HUES64 (cell line): ENCODE measurements around the gene FITM1.

Experiments
- H3K27ac ChIP-seq: 2 replicates; pipeline ENCODE4 v1.7.0; 2013; ENCODE audit warnings: low read depth, low read length, inconsistent platforms
- H3K27me3 ChIP-seq: 2 replicates; pipeline ENCODE4 v1.6.1; 2013; ENCODE audit warnings: mild to moderate bottlenecking, low read length; ENCODE audit not compliant: insufficient read depth
- H3K36me3 ChIP-seq: 2 replicates; pipeline ENCODE4 v1.6.1; 2013; ENCODE audit warnings: mild to moderate bottlenecking, low read length; ENCODE audit not compliant: insufficient read depth
- H3K4me1 ChIP-seq: 2 replicates; pipeline ENCODE4 v1.6.1; 2013; ENCODE audit warnings: mild to moderate bottlenecking, low read length, moderate library complexity; ENCODE audit not compliant: insufficient read depth
- H3K4me3 ChIP-seq: 2 replicates; pipeline ENCODE4 v1.5.1; 2013; ENCODE audit warnings: mild to moderate bottlenecking, low read length, moderate library complexity
- H3K9ac ChIP-seq: 2 replicates; pipeline ENCODE4 v1.6.1; 2013; ENCODE audit warnings: mild to moderate bottlenecking, low read depth, low read length
- H3K9me3 ChIP-seq: 2 replicates; pipeline ENCODE4 v1.6.1; 2013; ENCODE audit warnings: low read depth, low read length; ENCODE audit not compliant: insufficient read depth
- WGBS: fragments of 150-250, 120-280 bp; methylation state at CpG from one replicate; pipeline ENCODE4 v1.1.7; 2013; ENCODE audit warnings: missing lambda C conversion rate; 5-methylcytosine and 5-hydroxymethylcytosine counted together

Gene FITM1

DNA sequence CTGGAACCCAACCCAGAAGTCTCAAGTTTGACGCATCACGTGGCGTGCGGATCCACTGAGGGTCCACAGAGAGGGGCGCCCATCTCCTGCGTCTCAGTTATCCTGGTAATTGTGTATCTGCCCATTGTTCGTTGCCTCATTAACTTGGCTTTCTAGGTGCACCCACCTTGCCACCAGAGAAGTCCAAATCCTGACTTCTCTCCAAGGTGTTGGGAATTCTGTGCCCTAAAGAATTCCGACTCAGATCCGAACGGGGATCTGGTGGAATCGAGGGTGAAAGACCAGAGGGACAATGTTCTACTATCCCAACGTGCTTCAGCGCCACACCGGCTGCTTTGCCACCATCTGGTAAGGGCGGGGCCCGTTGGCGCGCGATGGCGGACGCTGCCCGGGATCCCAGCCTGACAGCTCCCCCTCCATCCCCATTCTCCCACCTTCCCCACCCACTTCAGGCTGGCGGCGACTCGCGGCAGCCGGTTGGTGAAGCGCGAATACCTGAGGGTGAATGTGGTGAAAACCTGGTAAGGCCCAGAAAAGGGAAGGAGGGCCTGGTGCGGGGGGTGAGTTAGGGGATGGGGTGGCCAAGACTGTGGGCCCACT, 41.9 kb downstream of the FITM1 start:
- Histone ChIP-seq H3K9me3 (no peaks in the 10 kb centered on the region), H3K9ac (no peak overlapping the region; the same call in 1 of the 2 replicates), H3K36me3 (peaks cover 18% of the 10 kb centered on the region), H3K27me3 (no peaks in the 10 kb centered on the region), H3K4me3 (peak overlapping the region; percentile 70), H3K4me1 (no peaks in the 10 kb centered on the region), H3K27ac (no peak overlapping the region)
- 81% methylated on average over 30 of the region's 30 CpGs for WGBS

DNA sequence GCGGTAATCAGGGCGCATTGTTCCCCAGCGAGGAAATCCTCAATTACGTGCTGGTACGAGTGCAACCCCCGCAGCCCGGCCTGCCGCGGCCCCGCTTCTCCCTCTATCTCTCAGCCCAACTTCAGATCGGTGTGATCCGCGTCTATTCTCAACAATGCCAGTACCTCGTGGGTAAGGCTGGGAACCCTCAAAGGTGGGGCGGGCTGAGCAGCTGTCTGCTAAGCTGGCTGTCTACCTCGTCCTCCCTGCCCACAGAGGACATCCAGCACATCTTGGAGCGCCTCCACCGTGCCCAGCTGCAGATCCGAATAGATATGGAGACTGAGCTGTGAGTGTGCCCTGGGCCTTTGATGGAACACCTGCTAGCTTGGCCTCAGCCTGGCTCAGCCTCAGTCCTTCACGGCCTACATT, 42.4 kb downstream of the FITM1 start:
- Histone ChIP-seq H3K9ac (no peak overlapping the region), H3K27ac (no peak overlapping the region), H3K4me1 (no peaks in the 10 kb centered on the region), H3K36me3 (peaks cover 23% of the 10 kb centered on the region), H3K4me3 (peak overlapping the region; percentile 70), H3K27me3 (no peaks in the 10 kb centered on the region), H3K9me3 (no peaks in the 10 kb centered on the region)
- WGBS, result 94% methylated on average over 20 of the region's 20 CpGs

DNA sequence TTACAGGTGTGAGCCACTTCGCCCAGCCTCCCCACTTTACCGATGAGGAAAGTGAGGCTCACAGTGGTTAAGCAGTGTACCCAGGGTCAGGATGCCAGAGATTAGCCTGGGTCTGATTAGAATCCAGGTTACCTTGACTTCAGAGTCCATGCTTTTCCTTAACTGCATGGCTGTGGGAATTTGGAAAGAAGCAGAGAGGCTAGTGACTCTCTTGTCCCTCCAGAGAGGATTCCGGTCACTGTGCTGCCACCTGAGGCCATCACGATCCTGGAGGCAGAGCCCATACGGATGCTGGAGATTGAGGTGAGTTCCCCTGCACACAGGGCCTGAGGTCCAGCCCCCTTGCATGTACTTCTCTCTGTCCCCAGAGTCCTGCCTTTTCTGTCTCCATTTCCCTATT, 46.1 kb downstream of the FITM1 start:
- H3K9ac ChIP-seq, result no peak overlapping the region
- H3K27ac ChIP-seq, result no peak overlapping the region
- H3K4me1 ChIP-seq, result no peaks in the 10 kb centered on the region
- no peaks in the 10 kb centered on the region for H3K27me3 ChIP-seq
- WGBS, result 95% methylated on average over 5 of the region's 5 CpGs
- H3K9me3 ChIP-seq, result no peaks in the 10 kb centered on the region
- H3K36me3 ChIP-seq, result peaks cover 59% of the 10 kb centered on the region
- H3K4me3 ChIP-seq, result no peak overlapping the region

DNA sequence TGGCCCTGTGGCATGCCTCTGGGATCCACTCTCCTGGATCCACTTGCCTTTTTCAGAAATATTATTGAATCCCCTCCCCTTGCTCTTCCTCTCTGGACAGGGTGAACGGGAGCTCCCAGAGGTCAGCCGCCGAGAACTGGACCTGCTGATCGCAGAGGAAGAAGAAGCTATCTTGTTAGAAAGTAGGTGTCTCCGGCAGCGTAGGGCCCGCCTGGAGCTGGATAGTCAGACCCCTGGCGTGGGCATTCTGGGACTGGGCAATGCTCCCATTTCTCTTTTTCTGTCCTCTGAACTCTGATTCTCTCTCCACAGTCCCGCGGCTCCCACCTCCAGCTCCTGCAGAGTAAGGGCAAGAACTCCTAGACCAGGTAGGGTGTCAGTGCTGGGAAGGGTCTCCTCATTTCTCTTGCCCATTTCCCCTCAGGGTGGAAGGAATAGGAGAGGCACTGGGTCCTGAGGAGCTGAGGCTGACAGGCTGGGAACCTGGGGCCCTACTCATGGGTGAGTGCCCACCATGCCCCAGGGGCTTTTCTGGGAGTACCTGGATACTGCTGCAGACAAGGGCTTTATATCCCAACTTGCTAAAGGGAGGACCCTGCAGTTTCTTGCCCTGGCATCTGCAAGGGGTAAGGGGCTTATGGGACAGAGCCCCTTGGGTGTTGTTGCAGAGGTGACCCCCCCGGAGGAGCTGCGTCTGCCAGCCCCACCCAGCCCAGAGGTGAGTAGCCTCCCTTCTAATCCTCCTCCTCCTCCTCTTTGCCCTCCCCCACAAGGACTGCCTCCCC, 46.8 kb downstream of the FITM1 start:
- WGBS, result 97% methylated on average over 11 of the region's 12 CpGs
- Histone ChIP-seq H3K36me3 (peaks cover 66% of the 10 kb centered on the region), H3K27me3 (no peaks in the 10 kb centered on the region), H3K9ac (no peak overlapping the region), H3K27ac (no peak overlapping the region), H3K9me3 (no peaks in the 10 kb centered on the region), H3K4me1 (no peaks in the 10 kb centered on the region), H3K4me3 (no peak overlapping the region)

GRCh38 chr14:24177891-24178290, 47.4 kb downstream of the FITM1 start:
- Histone ChIP-seq H3K27me3 (no peaks in the 10 kb centered on the region), H3K4me1 (no peaks in the 10 kb centered on the region), H3K36me3 (peaks cover 72% of the 10 kb centered on the region), H3K9ac (no peak overlapping the region), H3K9me3 (no peaks in the 10 kb centered on the region), H3K4me3 (no peak overlapping the region), H3K27ac (no peak overlapping the region)
- 91% methylated on average over 14 of the region's 14 CpGs for WGBS

GRCh38 chr14:24178399-24179178, 48.1 kb downstream of the FITM1 start:
- H3K4me3 ChIP-seq, result no peak overlapping the region
- no peaks in the 10 kb centered on the region for H3K9me3 ChIP-seq
- H3K27ac ChIP-seq, result no peak overlapping the region
- H3K27me3 ChIP-seq, result no peaks in the 10 kb centered on the region
- no peaks in the 10 kb centered on the region for H3K4me1 ChIP-seq
- WGBS, result 90% methylated on average over 12 of the region's 12 CpGs
- H3K36me3 ChIP-seq, result peaks cover 79% of the 10 kb centered on the region
- no peak overlapping the region; the same call in 1 of the 2 replicates for H3K9ac ChIP-seq

GRCh38 chr14:24179294-24179960, 49.0 kb downstream of the FITM1 start:
- H3K4me3 ChIP-seq, result no peak overlapping the region
- H3K9ac ChIP-seq, result no peak overlapping the region
- H3K27me3 ChIP-seq, result no peaks in the 10 kb centered on the region
- peaks cover 86% of the 10 kb centered on the region for H3K36me3 ChIP-seq
- no peak overlapping the region for H3K27ac ChIP-seq
- no peaks in the 10 kb centered on the region for H3K9me3 ChIP-seq
- 94% methylated on average over 14 of the region's 14 CpGs for WGBS
- no peaks in the 10 kb centered on the region for H3K4me1 ChIP-seq

DNA sequence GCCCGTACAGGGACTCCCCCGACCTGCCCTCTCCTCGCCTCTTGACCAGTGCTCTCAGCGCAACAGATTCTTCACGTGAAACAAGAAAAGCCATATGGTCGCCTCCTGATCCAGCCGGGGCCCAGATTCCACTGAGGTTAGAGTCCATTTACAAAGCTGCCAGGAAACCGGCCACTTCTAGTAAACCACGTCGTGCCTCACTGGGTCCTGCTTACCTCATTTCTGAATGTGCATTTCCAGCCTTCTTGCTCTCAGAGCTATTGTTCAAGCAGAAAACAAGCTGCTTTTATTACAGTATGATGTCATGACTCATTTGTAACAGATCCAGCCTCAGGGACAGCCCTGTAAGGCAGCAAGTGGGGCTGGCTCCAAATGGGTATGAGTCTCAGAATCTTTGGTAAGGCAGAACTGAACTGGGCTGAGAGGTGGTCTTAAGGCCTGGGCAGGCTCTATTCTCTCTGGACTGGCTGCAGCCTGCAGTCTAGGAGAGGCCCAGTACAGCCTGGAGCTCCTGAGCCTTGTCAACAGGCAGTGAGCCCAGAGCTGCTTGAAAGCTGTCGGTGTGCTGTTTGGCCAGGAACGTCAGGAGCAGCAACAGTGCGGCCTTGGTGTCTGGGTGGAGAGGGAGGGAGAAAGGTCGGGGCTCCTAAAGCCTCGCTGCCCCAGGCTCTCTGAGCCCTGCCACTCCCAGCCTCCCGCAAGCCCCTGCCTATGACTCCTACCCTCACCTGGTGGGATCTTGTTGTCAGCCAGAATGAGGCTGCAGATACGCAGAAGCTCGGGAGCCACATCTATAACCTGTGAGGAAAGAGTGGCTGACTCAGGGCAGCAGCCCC, 49.7 kb downstream of the FITM1 start:
- WGBS, result 93% methylated on average over 18 of the region's 18 CpGs

GRCh38 chr14:24181371-24182077, 51.1 kb downstream of the FITM1 start:
- Histone ChIP-seq H3K36me3 (peaks cover 97% of the 10 kb centered on the region), H3K4me1 (no peaks in the 10 kb centered on the region), H3K27ac (no peak overlapping the region), H3K27me3 (no peaks in the 10 kb centered on the region), H3K9me3 (no peaks in the 10 kb centered on the region), H3K9ac (no peak overlapping the region), H3K4me3 (no peak overlapping the region)
- WGBS, result 94% methylated on average over 19 of the region's 19 CpGs

More for the DNA sequence above, 49.7 kb downstream of the FITM1 start:
- Histone ChIP-seq H3K36me3 (peaks cover 89% of the 10 kb centered on the region), H3K4me1 (no peaks in the 10 kb centered on the region), H3K4me3 (no peak overlapping the region), H3K27ac (no peak overlapping the region), H3K9me3 (no peaks in the 10 kb centered on the region), H3K9ac (no peak overlapping the region), H3K27me3 (no peaks in the 10 kb centered on the region)
